ENCODE measurements around the gene ARHGAP24. TPM values are rescaled to one million over a fixed set of nuclear protein-coding genes. Genes with fewer than 3 reads are reported as not detected.
A peak's percentile ranks its signal among the peaks of the same experiment; 100 is the strongest.

ARHGAP24 gene
- total RNA-seq, 4 donors from 2014 or later, result 3.6 to 35.3 (median 7.2) TPM

GRCh38 chr4:85828027-85828890 is 353.3 kb downstream of the ARHGAP24 start:
- Histone ChIP-seq H3K36me3 (no peaks in the 10 kb centered on the region), H3K4me3 (peak overlapping the region in 1 of 4 donors; percentile 25), H3K4me1 (peaks cover 0 to 51% (median 0%) of the 10 kb centered on the region in 3 donors), H3K9me3 (no peaks in the 10 kb centered on the region), H3K27me3 (no peaks in the 10 kb centered on the region), H3K27ac (no peak overlapping the region)
- intact Hi-C loops (cut with DNase I), result no loop called here
- no peak for DNase-seq
- WGBS, 2 donors, result 63 to 71% methylated on average over 13 of the region's 13 CpGs
- TF ChIP-seq CTCF (IDR thresholded peaks at IDR 0.05) (no peak), POLR2A (IDR thresholded peaks at IDR 0.05) (no peak)

GRCh38 chr4:85829276-85830051 is 354.5 kb downstream of the ARHGAP24 start:
- Histone ChIP-seq H3K27ac (no peak overlapping the region), H3K36me3 (no peaks in the 10 kb centered on the region), H3K27me3 (no peaks in the 10 kb centered on the region), H3K9me3 (no peaks in the 10 kb centered on the region), H3K4me1 (peaks cover 0 to 39% (median 0%) of the 10 kb centered on the region in 3 donors), H3K4me3 (no peak overlapping the region)
- TF ChIP-seq POLR2A (IDR thresholded peaks at IDR 0.05), result no peak
- TF ChIP-seq CTCF (IDR thresholded peaks at IDR 0.05), result no peak
- intact Hi-C loops (cut with DNase I), result no loop called here
- WGBS, 2 donors, result 63 to 64% methylated on average over 2 of the region's 2 CpGs
- no peak for DNase-seq

GRCh38 chr4:85831647-85832046 is 356.7 kb downstream of the ARHGAP24 start:
- no peak for DNase-seq
- Histone ChIP-seq H3K27me3 (no peaks in the 10 kb centered on the region), H3K36me3 (no peaks in the 10 kb centered on the region), H3K9me3 (no peaks in the 10 kb centered on the region), H3K4me1 (peaks cover 0 to 28% (median 0%) of the 10 kb centered on the region in 3 donors), H3K4me3 (no peak overlapping the region), H3K27ac (no peak overlapping the region)
- WGBS, 2 donors, result 85% methylated on average over 3 of the region's 3 CpGs
- intact Hi-C loops (cut with DNase I), result no loop called here
- TF ChIP-seq POLR2A (IDR thresholded peaks at IDR 0.05) (no peak), CTCF (IDR thresholded peaks at IDR 0.05) (no peak)

GRCh38 chr4:85833302-85833701 is 358.4 kb downstream of the ARHGAP24 start:
- no peak overlapping the region for H3K4me3 ChIP-seq
- TF ChIP-seq POLR2A (IDR thresholded peaks at IDR 0.05) (no peak), CTCF (IDR thresholded peaks at IDR 0.05) (no peak)
- no peak for DNase-seq
- H3K27me3 ChIP-seq, result no peaks in the 10 kb centered on the region
- WGBS, 2 donors, result 37 to 54% methylated on average over 3 of the region's 3 CpGs
- intact Hi-C loops (cut with DNase I), result no loop called here
- peaks cover 0 to 11% (median 0%) of the 10 kb centered on the region in 3 donors for H3K4me1 ChIP-seq
- no peak overlapping the region for H3K27ac ChIP-seq
- H3K36me3 ChIP-seq, result no peaks in the 10 kb centered on the region
- H3K9me3 ChIP-seq, result no peaks in the 10 kb centered on the region

GRCh38 chr4:85834934-85835333 is 360.0 kb downstream of the ARHGAP24 start:
- Histone ChIP-seq H3K4me1 (peaks cover 0 to 3% (median 0%) of the 10 kb centered on the region in 3 donors), H3K9me3 (no peaks in the 10 kb centered on the region), H3K27ac (no peak overlapping the region), H3K27me3 (no peaks in the 10 kb centered on the region), H3K36me3 (no peaks in the 10 kb centered on the region), H3K4me3 (no peak overlapping the region)
- intact Hi-C loops (cut with DNase I), result no loop called here
- TF ChIP-seq POLR2A (IDR thresholded peaks at IDR 0.05) (no peak), CTCF (IDR thresholded peaks at IDR 0.05) (no peak)
- no peak for DNase-seq
- WGBS, 2 donors, result 91 to 92% methylated on average over 5 to 6 of the region's 6 CpGs

Data from esophagus squamous epithelium (tissue), 5 donors.